HCT116 (cell line): ENCODE results near the gene DVL1. TPM values are rescaled to one million over a fixed set of nuclear protein-coding genes. Genes with fewer than 3 reads are reported as not detected.

Experiments used
- ATAC-seq: fragments of 200-7000 bp; cut with Tn5 transposase; 2 replicates; pipeline ENCODE4 v1.9.1; 2020; ENCODE audit warnings: mild to moderate bottlenecking, moderate library complexity
- BruUV-seq: library from RNA; stranded (reverse); fragments of 400-500 nt; replicated peaks from 2 replicates; lab custom pipeline; 2021; lab: Mats Ljungman, UMichigan
- CTCF ChIA-PET: fragments of 300-600 bp; sonication (Branson Sonifier 250); formaldehyde crosslinking; loops from one replicate; lab custom pipeline; 2021; ENCODE audit warnings: antibody characterized with exemption; lab: Charles Lee
- POLR2A ChIA-PET: fragments of 300-600, 350-600 bp; sonication (Branson Sonifier 250); formaldehyde crosslinking; loops from one replicate; lab custom pipeline; 2021; ENCODE audit warnings: antibody characterized with exemption; lab: Charles Lee
- RAD21 ChIA-PET, 2 experiments: fragments of 300-600 bp; sonication (Branson Sonifier 250); formaldehyde crosslinking; loops; one replicate each; lab custom pipeline; 2023; ENCODE audit warnings: low total read pairs in 2 of 2; ENCODE audit not compliant: uncharacterized antibody in 2 of 2, unreplicated experiment in 2 of 2, low non-redundant PET in 1 of 2; lab: Charles Lee
- DNase-seq: peaks from one replicate; pipeline ENCODE4 v3.0.0-alpha.2; 2010; ENCODE audit warnings: low read depth, low spot score
- H2AFZ ChIP-seq: fragments of 200-600 bp; shearing (Covaris generic), sonication (generic); 2 replicates; pipeline ENCODE4 v1.6.1; 2017; ENCODE audit warnings: low read depth, mixed run types, mixed read lengths, antibody characterized with exemption, low read length; ENCODE audit not compliant: poor library complexity, severe bottlenecking
- H3K27ac ChIP-seq: 2 replicates; pipeline ENCODE4 v1.5.1; 2012; ENCODE audit warnings: low read depth, low read length
- H3K27me3 ChIP-seq: fragments of 200-600 bp; sonication (generic); 2 replicates; pipeline ENCODE4 v1.6.1; 2016; ENCODE audit warnings: mixed run types, low read length, mixed read lengths; ENCODE audit not compliant: insufficient read depth
- H3K36me3 ChIP-seq, 2 experiments: fragments of 200-500 bp in 1 of 2; fragments of 200-600 bp in 1 of 2; sonication (Bioruptor generic) in 1 of 2; sonication (generic) in 1 of 2; 2 replicates each; pipeline versions ENCODE4 v1.5.1 to v1.6.1; 2014 to 2016; ENCODE audit warnings: low read length in 2 of 2, inconsistent platforms in 1 of 2, mixed read lengths in 1 of 2, mixed run types in 1 of 2; ENCODE audit not compliant: insufficient read depth in 2 of 2, control insufficient read depth in 1 of 2
- H3K4me1 ChIP-seq, 2 experiments: fragments of 200-600 bp in 1 of 2; sonication (generic) in 1 of 2; 2 replicates each; pipeline versions ENCODE4 v1.5.1 to v1.6.1; 2012 to 2017; ENCODE audit warnings: low read length in 2 of 2, inconsistent platforms in 1 of 2, mild to moderate bottlenecking in 1 of 2, mixed read lengths in 1 of 2, mixed run types in 1 of 2, moderate library complexity in 1 of 2; ENCODE audit not compliant: insufficient read depth in 2 of 2, control insufficient read depth in 1 of 2
- H3K4me2 ChIP-seq: fragments of 200-600 bp; sonication (generic); 2 replicates; pipeline ENCODE4 v1.6.1; 2017; ENCODE audit warnings: mixed run types, low read length, mixed read lengths
- H3K4me3 ChIP-seq, 2 experiments: fragments of 200-600 bp in 1 of 2; sonication (generic) in 1 of 2; replicated peaks in 1 of 2; 2 replicates each; pipeline ENCODE4 v1.5.1; 2011 to 2016; ENCODE audit warnings: low read length in 2 of 2, control low read depth in 1 of 2, low read depth in 1 of 2, mild to moderate bottlenecking in 1 of 2, mixed read lengths in 1 of 2, mixed run types in 1 of 2
- H3K79me2 ChIP-seq: fragments of 200-600 bp; sonication (generic); 2 replicates; pipeline ENCODE4 v1.6.1; 2017; ENCODE audit warnings: mild to moderate bottlenecking, mixed run types, low read length, moderate library complexity, mixed read lengths; ENCODE audit not compliant: insufficient read depth
- H3K9ac ChIP-seq: fragments of 200-600 bp; sonication (generic); 2 replicates; pipeline ENCODE4 v1.6.1; 2016; ENCODE audit warnings: low read length, mixed read lengths
- H3K9me2 ChIP-seq: fragments of 200-600 bp; sonication (generic), shearing (Covaris generic); 2 replicates; pipeline ENCODE4 v1.6.1; 2017; ENCODE audit warnings: mixed run types, mild to moderate bottlenecking, moderate library complexity; ENCODE audit not compliant: insufficient read depth
- H3K9me3 ChIP-seq, 2 experiments: fragments of 200-500 bp in 1 of 2; fragments of 200-600 bp in 1 of 2; sonication (Bioruptor generic) in 1 of 2; sonication (generic) in 1 of 2; 2 replicates each; pipeline ENCODE4 v1.6.1; 2014 to 2017; ENCODE audit warnings: low read length in 2 of 2, mixed read lengths in 2 of 2, inconsistent platforms in 1 of 2, low read depth in 1 of 2, mild to moderate bottlenecking in 1 of 2, mixed run types in 1 of 2, moderate library complexity in 1 of 2; ENCODE audit not compliant: control insufficient read depth in 1 of 2, insufficient read depth in 1 of 2
- H4K20me1 ChIP-seq: fragments of 200-600 bp; sonication (generic), shearing (Covaris generic); 2 replicates; pipeline ENCODE4 v1.6.1; 2017; ENCODE audit warnings: mixed run types, mild to moderate bottlenecking, moderate library complexity; ENCODE audit not compliant: insufficient read depth
- CEBPB ChIP-seq: IDR thresholded peaks from 2 replicates; pipeline ENCODE4 v1.6.1; 2012; ENCODE audit warnings: low read depth
- EGR1 ChIP-seq: IDR thresholded peaks from 2 replicates; pipeline ENCODE4 v1.6.1; 2012; ENCODE audit warnings: low read depth
- ELF1 ChIP-seq: IDR thresholded peaks from 2 replicates; pipeline ENCODE4 v1.6.1; 2012; ENCODE audit warnings: low read depth, borderline replicate concordance
- EZH2 ChIP-seq: fragments of 200-600 bp; sonication (generic); IDR thresholded peaks from 2 replicates; pipeline ENCODE4 v1.6.1; 2017; ENCODE audit warnings: antibody characterized with exemption, mixed run types
- EZH2phosphoT487 ChIP-seq: fragments of 200-600 bp; IDR thresholded peaks from 2 replicates; pipeline ENCODE4 v1.6.1; 2018; ENCODE audit warnings: antibody characterized with exemption, borderline replicate concordance
- FOSL1 ChIP-seq: IDR thresholded peaks from 2 replicates; pipeline ENCODE4 v1.6.1; 2012; ENCODE audit warnings: low read depth
- JUND ChIP-seq: IDR thresholded peaks from 2 replicates; pipeline ENCODE4 v1.6.1; 2012
- MAX ChIP-seq: IDR thresholded peaks from 2 replicates; pipeline ENCODE4 v1.6.1; 2012
- POLR2A ChIP-seq: IDR thresholded peaks from 2 replicates; pipeline ENCODE4 v1.7.0; 2011; ENCODE audit warnings: borderline replicate concordance; ENCODE audit not compliant: insufficient read depth, insufficient read length; ENCODE audit errors: extremely low read depth
- RAD21 ChIP-seq: IDR thresholded peaks from 2 replicates; pipeline ENCODE4 v1.6.1; 2012; ENCODE audit warnings: low read depth, mild to moderate bottlenecking
- SIN3A ChIP-seq: IDR thresholded peaks from 2 replicates; pipeline ENCODE4 v1.6.1; 2012; ENCODE audit warnings: low read depth
- SP1 ChIP-seq: IDR thresholded peaks from 2 replicates; pipeline ENCODE4 v1.6.1; 2012; ENCODE audit warnings: low read depth
- SRF ChIP-seq: IDR thresholded peaks from 2 replicates; pipeline ENCODE4 v1.6.1; 2012; ENCODE audit warnings: low read depth
- TCF7L2 ChIP-seq: IDR thresholded peaks from 2 replicates; pipeline ENCODE4 v1.7.0; 2011; ENCODE audit warnings: borderline replicate concordance, inconsistent platforms; ENCODE audit not compliant: insufficient read depth, insufficient read length; ENCODE audit errors: extremely low read depth
- YY1 ChIP-seq: IDR thresholded peaks from 2 replicates; pipeline ENCODE4 v1.6.1; 2011; ENCODE audit warnings: low read length, low read depth, moderate library complexity, mild to moderate bottlenecking; ENCODE audit not compliant: insufficient replicate concordance; ENCODE audit errors: extremely low read depth
- ZFX ChIP-seq: fragments of 450-650 bp; IDR thresholded peaks from 2 replicates; pipeline ENCODE4 v1.6.1; 2017
- ZNF274 ChIP-seq: fragments of 200-500 bp; sonication (Bioruptor generic); IDR thresholded peaks from 2 replicates; pipeline ENCODE4 v1.6.1; 2014; ENCODE audit warnings: mild to moderate bottlenecking, low read depth, low read length, inconsistent platforms
- intact Hi-C: fragments of 100-400 bp; cut with micrococcal nuclease; formaldehyde crosslinking; loops from 2 replicates; pipeline ENCODE4 v1.10.0; 2022
- total RNA-seq: library from RNA; stranded (reverse); gene quantifications from one replicate; pipeline ENCODE4 v1.2.1, GENCODE V29; 2021; ENCODE audit not compliant: unreplicated experiment
- TF ChIP-seq, protein P1 (sequence below): IDR thresholded peaks from 2 replicates; pipeline ENCODE4 v1.6.1; 2012; ENCODE audit warnings: low read depth
- TF ChIP-seq, protein P2 (sequence below): IDR thresholded peaks from 2 replicates; pipeline ENCODE4 v1.6.1; 2011; ENCODE audit warnings: mild to moderate bottlenecking, low read length, moderate library complexity; ENCODE audit not compliant: insufficient replicate concordance; ENCODE audit errors: extremely low read depth
- TF ChIP-seq, protein P3 (sequence below), 3 experiments: fragments of 200-600 bp in 1 of 3; sonication (generic) in 1 of 3; IDR thresholded peaks in 2 of 3; conservative IDR thresholded peaks in 1 of 3; 2 replicates each; pipeline ENCODE4 v1.5.1; 2012 to 2017; ENCODE audit warnings: low read depth in 2 of 3, low read length in 2 of 3, antibody characterized with exemption in 1 of 3, borderline replicate concordance in 1 of 3, control low read depth in 1 of 3, mild to moderate bottlenecking in 1 of 3, mixed read lengths in 1 of 3, mixed run types in 1 of 3, moderate library complexity in 1 of 3; ENCODE audit not compliant: insufficient read depth in 1 of 3

DVL1 gene
- total RNA-seq, 1 experiment from 2014 or later, result 160 TPM

- Histone ChIP-seq H3K79me2 (peaks cover 23% of the 10 kb centered on the region), H3K36me3 (peaks cover 0 to 11% of the 10 kb centered on the region in 2 experiments; a peak in 2 of 4 replicates), H3K9ac (no peak overlapping the region), H4K20me1 (no peaks in the 10 kb centered on the region), H3K9me2 (no peaks in the 10 kb centered on the region), H2AFZ (no peak overlapping the region), H3K9me3 (no peaks in the 10 kb centered on the region), H3K27ac (no peak overlapping the region), H3K27me3 (no peaks in the 10 kb centered on the region), H3K4me3 (no peak overlapping the region), H3K4me1 (peaks cover 14 to 23% of the 10 kb centered on the region in 2 experiments), H3K4me2 (no peak overlapping the region)
- ChIA-PET RAD21 (no interaction called here), POLR2A (no interaction called here), CTCF (no interaction called here)
- ATAC-seq (no peak), DNase-seq (no peak)
- intact Hi-C loops, result no loop called here
- no peak for TF ChIP-seq EGR1
- TF ChIP-seq YY1, result no peak
- no peak for TF ChIP-seq ELF1
- no peak for TF ChIP-seq EZH2
- no peak for TF ChIP-seq SP1
- no peak for TF ChIP-seq JUND
- TF ChIP-seq, protein P1, sequence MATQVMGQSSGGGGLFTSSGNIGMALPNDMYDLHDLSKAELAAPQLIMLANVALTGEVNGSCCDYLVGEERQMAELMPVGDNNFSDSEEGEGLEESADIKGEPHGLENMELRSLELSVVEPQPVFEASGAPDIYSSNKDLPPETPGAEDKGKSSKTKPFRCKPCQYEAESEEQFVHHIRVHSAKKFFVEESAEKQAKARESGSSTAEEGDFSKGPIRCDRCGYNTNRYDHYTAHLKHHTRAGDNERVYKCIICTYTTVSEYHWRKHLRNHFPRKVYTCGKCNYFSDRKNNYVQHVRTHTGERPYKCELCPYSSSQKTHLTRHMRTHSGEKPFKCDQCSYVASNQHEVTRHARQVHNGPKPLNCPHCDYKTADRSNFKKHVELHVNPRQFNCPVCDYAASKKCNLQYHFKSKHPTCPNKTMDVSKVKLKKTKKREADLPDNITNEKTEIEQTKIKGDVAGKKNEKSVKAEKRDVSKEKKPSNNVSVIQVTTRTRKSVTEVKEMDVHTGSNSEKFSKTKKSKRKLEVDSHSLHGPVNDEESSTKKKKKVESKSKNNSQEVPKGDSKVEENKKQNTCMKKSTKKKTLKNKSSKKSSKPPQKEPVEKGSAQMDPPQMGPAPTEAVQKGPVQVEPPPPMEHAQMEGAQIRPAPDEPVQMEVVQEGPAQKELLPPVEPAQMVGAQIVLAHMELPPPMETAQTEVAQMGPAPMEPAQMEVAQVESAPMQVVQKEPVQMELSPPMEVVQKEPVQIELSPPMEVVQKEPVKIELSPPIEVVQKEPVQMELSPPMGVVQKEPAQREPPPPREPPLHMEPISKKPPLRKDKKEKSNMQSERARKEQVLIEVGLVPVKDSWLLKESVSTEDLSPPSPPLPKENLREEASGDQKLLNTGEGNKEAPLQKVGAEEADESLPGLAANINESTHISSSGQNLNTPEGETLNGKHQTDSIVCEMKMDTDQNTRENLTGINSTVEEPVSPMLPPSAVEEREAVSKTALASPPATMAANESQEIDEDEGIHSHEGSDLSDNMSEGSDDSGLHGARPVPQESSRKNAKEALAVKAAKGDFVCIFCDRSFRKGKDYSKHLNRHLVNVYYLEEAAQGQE, result no peak
- no peak for TF ChIP-seq CEBPB
- TF ChIP-seq FOSL1, result no peak
- no peak for TF ChIP-seq TCF7L2
- no peak for TF ChIP-seq SRF
- TF ChIP-seq RAD21, result no peak
- TF ChIP-seq, protein P2, sequence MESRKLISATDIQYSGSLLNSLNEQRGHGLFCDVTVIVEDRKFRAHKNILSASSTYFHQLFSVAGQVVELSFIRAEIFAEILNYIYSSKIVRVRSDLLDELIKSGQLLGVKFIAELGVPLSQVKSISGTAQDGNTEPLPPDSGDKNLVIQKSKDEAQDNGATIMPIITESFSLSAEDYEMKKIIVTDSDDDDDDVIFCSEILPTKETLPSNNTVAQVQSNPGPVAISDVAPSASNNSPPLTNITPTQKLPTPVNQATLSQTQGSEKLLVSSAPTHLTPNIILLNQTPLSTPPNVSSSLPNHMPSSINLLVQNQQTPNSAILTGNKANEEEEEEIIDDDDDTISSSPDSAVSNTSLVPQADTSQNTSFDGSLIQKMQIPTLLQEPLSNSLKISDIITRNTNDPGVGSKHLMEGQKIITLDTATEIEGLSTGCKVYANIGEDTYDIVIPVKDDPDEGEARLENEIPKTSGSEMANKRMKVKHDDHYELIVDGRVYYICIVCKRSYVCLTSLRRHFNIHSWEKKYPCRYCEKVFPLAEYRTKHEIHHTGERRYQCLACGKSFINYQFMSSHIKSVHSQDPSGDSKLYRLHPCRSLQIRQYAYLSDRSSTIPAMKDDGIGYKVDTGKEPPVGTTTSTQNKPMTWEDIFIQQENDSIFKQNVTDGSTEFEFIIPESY, result no peak
- no peak for TF ChIP-seq ZNF274
- TF ChIP-seq, protein P3, sequence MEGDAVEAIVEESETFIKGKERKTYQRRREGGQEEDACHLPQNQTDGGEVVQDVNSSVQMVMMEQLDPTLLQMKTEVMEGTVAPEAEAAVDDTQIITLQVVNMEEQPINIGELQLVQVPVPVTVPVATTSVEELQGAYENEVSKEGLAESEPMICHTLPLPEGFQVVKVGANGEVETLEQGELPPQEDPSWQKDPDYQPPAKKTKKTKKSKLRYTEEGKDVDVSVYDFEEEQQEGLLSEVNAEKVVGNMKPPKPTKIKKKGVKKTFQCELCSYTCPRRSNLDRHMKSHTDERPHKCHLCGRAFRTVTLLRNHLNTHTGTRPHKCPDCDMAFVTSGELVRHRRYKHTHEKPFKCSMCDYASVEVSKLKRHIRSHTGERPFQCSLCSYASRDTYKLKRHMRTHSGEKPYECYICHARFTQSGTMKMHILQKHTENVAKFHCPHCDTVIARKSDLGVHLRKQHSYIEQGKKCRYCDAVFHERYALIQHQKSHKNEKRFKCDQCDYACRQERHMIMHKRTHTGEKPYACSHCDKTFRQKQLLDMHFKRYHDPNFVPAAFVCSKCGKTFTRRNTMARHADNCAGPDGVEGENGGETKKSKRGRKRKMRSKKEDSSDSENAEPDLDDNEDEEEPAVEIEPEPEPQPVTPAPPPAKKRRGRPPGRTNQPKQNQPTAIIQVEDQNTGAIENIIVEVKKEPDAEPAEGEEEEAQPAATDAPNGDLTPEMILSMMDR (IDR thresholded peaks at IDR 0.05 in 2 of 3, conservative IDR thresholded peaks at IDR 0.05 in 1 of 3; ENCODE audit: borderline replicate concordance in 1 of 3, insufficient read depth in 1 of 3, low read depth in 2 of 3, low read length in 2 of 3), result no peak
- TF ChIP-seq MAX, result no peak
- no peak for TF ChIP-seq POLR2A
- no peak for TF ChIP-seq ZFX
- TF ChIP-seq SIN3A, result no peak
- TF ChIP-seq EZH2phosphoT487, result no peak
- no TSS peak for BruUV-seq
These were observed 28.5 kb upstream of the DVL1 start for GRCh38 chr1:1377540-1378205.
